GM18951 (cell line): Measurements from ENCODE around the gene FOXO6.

ENCODE experiments used
- POLR2A ChIP-seq: IDR thresholded peaks from 4 replicates; pipeline ENCODE4 v1.6.1; 2011; ENCODE audit warnings: mild to moderate bottlenecking; ENCODE audit not compliant: insufficient read length, insufficient read depth; ENCODE audit errors: extremely low read depth
- in situ Hi-C: fragments of 300-500 bp; cut with MboI; formaldehyde crosslinking; loops from one replicate; pipeline ENCODE4 v1.12.0; 2022; ENCODE audit warnings: low sequenced_read_pairs, mixed read lengths, inconsistent platforms; ENCODE audit not compliant: unreplicated experiment

The FOXO6 gene

DNA sequence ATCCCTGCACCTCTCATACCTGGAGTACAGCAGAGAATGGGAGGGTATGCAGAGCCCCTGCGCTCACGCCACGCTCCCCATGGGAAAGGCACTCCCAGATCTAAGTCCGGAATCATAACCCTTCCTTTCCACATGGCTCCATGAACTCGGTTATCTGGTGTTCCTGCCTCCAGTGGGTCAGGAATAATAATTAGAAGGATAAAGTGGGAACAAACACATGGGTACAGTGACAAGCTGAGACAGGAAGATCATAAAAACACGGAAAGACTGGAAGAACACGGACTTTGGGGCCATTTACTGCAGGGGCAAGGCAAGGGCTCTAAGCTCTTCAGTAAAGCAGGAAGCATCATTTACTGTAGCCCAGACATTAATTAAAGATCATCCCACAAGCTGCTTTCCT, 48.6 kb downstream of the FOXO6 start:
- TF ChIP-seq POLR2A, result no peak
- in situ Hi-C loops, result loop anchor here (10.0 kb wide), 1 partner anchor 125 kb away; no protein-coding TSS in a partner anchor

DNA sequence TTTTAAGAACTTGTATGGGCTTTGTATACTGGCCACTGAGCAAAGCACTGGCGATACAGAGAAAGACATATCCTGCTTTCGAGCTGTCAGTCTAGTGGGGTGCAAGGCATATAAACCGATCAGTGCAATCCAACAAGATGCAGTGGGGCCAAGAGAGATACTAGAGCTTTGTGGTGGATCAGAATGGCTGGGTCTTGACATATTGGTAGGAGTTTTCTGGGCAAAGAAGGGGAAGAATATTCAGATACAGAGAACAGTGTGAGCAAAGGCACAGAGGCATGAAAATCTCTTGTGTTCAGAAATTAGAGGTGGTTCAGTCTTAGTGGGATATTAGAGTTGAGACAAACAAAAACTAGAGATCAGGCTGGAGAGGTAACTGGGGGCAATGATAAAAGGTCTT, 49.2 kb downstream of the FOXO6 start:
- in situ Hi-C loops, result loop anchor here (10.0 kb wide), 1 partner anchor 126 kb away; no protein-coding TSS in a partner anchor
- no peak for TF ChIP-seq POLR2A

DNA sequence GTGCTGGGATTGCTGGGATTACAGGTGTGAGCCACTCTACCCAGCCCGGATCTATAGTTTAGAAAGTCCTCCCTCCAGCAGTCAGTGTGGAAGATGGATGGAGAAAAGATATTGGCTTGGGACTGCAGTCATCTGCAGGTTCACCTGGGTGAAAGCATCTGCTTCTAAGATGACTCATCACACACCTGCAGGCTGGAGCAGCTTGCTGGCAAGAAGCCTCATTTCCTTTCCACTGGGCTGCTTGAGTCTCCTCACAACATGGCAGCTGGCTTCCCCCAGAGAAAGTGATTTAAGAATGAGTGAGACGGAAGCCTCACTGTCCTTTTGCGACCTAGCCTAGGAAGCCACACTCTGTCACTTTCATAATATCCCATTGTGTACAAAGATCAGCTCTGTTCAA, 50.0 kb downstream of the FOXO6 start:
- in situ Hi-C loops, result loop anchor here (10.0 kb wide), 1 partner anchor 126 kb away; no protein-coding TSS in a partner anchor
- no peak for TF ChIP-seq POLR2A

DNA sequence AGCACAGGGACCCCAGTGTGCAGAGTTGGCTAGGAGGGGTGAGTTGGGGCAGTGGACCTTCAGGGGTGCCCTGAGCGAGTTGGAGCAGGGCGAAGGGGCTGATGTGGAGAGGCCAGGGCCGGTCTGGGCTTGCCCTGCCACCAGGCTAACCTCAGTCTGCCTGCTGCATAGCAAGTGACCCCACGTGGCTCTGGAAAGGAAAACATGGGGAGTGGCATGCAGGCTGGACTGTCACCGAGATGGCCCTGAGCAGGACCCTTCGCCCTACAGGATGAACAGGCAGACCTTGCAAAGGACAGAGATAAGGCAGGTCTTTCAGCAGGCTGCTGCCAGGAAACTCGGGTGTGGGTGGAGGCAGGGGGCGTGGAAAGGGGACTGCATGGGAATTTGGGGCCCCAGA, 51.5 kb downstream of the FOXO6 start:
- TF ChIP-seq POLR2A, result no peak
- in situ Hi-C loops, result loop anchor here (10.0 kb wide), 1 partner anchor 128 kb away; no protein-coding TSS in a partner anchor

DNA sequence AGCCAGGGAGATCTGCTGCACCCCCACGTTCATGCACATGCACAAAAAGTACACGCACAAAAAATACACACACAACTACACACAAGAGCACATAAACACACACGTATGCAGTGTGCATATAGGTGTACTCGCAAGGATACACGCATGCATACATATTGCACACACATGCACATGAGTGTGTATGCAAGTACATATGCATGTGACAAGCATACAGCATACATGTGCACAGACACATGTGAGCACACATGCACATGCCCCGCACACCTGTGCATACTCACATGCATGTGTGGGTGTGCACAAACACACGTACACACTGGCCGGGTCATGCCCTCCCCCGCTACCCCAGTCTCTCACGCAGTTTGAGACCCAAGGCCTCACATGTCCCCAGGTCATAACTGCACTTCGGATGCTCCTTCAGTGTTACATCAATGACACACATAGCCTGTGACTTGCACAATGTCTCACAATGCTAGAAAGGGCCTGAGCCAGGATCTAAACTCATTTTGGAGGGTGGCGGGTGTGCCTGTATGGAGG, 52.6 kb downstream of the FOXO6 start:
- in situ Hi-C loops, result loop anchor here (10.0 kb wide), 1 partner anchor 129 kb away; no protein-coding TSS in a partner anchor
- TF ChIP-seq POLR2A, result no peak

DNA sequence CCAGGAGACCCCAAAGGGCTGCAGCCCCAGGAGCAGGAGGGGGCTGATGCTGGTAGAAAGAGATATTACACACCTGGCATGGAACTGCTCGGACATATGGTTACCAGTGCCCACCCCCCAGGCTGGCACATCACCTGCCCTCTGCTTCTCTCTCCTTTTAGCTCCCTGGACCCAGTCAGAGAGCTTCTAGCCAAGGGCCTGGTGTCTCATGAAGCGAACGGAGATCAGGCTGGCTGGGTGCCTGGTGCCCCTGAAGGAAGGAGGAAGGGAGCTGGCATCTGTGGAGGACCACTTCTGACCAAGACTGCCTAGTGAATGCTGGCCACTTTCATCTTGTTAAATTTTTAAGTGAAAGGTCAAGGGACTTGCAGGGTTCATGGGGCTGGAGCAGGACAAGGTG, 53.1 kb downstream of the FOXO6 start:
- in situ Hi-C loops, result loop anchor here (10.0 kb wide), 1 partner anchor 129 kb away; no protein-coding TSS in a partner anchor
- no peak for TF ChIP-seq POLR2A

DNA sequence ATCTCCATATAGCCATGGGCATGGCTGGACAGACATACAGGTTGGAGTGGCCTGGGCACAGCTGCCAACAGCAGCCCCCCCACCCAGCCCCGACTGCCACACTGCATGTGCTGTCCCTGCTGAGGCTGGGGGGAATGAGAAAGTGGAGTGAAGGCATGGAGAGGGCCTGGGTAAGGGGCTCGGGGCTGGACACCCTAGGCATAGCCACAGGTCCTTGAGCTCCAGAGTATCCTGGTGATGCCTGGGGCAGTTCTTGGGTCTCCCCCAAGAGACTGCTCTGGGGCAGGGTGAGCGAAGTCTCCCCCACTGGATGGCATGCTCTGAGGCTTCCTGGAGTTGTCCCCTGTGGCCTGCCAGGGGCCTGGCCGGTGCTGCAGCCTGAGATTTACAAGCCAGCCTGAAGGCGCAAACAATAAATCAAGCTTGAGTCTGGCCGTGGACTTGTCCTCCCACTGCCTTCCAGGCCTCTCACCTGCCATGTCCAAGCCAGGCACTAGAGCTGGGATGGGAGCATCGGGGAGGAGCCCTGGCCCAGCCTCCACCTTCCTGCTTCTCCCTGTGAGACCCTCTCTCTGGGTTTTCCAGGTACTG, 53.6 kb downstream of the FOXO6 start:
- no peak for TF ChIP-seq POLR2A
- in situ Hi-C loops, result loop anchor here (10.0 kb wide), 1 partner anchor 130 kb away; no protein-coding TSS in a partner anchor

DNA sequence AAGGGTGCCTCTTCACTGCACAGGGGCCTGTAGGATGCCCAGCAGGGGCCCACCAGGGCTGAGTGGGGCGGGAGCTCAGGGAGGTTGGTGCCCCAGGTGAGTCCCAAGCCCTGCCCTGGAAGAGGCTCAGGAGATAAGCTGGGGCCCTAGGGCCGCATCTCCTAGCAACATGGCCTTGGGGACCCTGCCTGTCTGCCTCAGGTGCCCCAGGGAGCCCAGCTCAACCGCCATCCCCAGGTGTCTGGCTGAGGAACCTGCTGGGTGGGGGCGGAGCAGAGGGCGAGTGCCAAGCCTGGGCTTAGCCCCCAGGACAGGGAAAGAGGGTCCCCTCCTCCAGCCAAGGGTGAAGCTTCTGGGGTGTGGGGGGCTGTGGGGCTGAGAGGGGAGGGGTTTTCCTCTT, 54.8 kb downstream of the FOXO6 start:
- in situ Hi-C loops, result loop anchor here (10.0 kb wide), 1 partner anchor 131 kb away; no protein-coding TSS in a partner anchor
- no peak for TF ChIP-seq POLR2A

DNA sequence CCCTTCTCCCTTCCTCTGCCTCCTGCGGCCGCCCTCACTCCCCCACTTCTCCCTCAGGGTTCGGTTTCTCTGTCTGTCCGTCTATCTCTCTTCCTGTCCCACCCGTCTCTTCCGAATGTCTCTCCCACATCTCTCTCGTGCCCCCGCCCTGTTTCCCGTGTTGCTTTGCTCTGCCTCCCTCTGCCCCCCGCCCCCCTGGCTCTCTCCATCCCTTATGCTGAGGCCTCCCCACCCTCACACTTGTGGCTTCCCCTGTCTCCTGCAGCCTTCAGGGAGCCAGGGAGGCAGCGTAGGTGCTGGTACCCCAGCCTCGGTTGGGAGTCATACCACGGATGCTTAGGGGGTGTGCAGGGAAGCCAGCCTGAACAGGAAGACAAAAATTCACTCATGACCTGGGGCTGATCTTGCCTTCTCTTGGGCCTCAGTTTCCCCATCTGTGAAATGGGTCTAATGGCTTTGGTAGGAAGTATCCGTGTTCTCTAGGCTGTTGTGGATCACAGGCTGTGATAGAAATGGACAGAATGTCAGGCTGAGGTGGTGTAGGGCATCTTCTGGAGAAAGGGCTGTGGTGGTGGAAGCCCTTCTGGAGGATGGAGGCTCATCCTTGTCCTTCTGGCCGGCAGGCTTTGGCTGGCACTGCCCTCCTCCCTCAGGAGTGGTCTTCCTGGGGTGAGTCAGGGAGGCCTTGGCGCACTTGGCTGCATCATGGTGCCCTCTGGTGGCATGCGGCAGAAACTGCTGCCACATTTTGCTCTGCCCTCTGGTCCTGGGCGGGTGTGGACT, 55.5 kb downstream of the FOXO6 start:
- TF ChIP-seq POLR2A, result no peak
- in situ Hi-C loops, result loop anchor here (10.0 kb wide), 1 partner anchor 132 kb away; no protein-coding TSS in a partner anchor

DNA sequence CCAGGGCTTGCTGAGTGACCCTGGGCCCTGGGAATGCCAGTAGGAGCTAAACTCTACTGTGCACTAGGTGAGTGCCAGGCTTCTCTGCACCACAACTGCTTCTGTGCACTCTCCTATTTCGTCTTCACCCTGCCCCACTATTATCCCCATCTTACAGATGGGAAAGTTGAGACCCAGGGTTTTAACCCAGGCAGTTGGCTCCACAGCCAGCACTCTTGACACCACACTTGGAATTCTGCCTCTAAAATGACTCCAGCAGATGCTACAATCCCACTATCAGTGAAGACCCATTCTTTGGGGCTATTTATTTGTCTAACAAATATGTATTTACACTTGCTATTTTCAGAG, 56.1 kb downstream of the FOXO6 start:
- no peak for TF ChIP-seq POLR2A
- in situ Hi-C loops, result loop anchor here (10.0 kb wide), 1 partner anchor 133 kb away; no protein-coding TSS in a partner anchor

DNA sequence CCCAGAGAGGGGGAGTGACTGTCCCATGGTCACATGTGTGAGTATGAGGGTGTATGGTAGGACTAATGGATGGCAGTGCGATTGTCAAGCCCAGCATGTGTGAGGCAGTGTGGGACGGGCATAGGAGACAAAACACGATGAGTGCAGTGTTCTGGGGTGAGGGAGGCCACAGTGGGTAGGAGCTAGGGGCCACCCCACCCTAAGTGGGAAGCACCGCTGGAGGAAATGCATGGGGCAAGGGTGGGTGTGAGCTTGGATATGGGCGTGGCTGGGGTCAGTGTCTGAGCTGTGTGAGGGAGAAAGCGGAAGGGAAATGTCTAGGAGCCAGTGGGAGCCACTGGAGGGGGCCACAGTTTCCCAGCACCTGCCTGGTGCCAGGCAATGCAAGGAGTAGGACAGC, 56.5 kb downstream of the FOXO6 start:
- no peak for TF ChIP-seq POLR2A
- in situ Hi-C loops, result loop anchor here (10.0 kb wide), 1 partner anchor 133 kb away; no protein-coding TSS in a partner anchor

DNA sequence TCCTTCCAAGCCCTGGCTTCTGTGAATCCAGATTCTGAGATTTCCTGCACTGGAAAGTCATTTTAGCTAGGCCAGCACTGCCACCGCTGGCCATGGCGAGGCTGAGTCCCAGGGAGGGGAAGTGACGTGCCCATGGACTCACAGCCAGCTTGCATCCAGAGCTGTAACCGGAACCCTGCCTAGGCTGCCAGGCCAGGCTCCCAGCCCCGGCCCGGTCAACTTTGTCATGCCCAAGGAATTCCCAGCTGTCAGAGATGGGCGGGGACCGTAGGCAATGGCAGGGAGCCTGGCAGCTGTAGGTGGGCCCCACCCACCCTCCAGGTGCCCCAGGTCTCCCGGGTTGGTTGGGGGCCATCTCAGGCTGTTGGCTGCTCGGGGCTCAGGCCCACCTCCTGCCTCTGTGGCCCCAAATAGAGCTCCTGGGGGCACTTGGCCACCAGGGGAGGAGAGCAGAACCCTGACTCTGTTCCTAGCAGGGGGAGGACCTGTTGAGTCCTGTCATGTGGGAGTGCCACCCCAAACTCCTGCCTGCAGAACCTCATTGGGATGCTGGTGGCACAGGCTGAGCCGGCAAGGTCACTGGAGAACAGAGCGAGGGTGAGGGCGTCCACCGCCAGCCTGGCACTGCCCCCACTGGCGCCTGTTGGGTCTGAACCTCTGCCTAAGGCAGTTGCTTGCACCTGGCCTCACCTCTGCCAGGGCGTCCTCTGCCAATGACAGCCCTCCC, 57.8 kb downstream of the FOXO6 start:
- in situ Hi-C loops, result loop anchor here (10.0 kb wide), 1 partner anchor 134 kb away; no protein-coding TSS in a partner anchor
- TF ChIP-seq POLR2A, result no peak

DNA sequence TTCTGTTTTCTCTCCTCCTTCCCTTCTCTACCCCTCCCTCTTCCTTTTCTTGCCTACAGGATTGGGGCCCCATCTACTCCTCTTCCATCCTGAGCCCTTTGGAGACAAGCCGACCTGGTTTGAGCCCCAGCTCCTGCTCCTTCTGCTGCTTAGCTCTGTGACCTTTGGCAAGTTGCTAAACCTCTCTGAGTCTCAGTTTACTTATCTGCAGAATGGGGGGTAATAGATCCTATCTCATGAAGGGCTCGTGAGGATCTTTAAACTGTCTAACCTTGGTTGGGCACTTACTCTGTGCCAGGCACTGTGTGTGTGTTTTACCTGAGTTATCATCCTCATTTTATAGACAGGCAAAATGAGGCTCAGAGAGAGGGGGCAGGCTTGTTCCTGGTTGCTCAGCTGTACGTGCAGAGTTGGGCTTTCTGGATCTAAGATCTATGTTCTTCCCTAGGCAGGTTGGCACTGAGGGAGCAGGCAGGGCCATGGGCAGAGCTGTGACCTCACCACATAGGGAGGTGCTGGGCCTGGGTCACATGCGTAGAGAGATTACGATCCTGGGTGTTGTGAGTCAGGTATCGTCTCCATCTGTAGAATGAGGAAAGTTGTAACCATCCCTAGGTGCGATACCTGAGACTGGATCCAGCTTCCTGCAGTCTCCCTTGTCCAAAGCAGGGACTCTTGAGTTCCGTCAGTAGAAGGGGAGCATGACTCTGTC, 58.5 kb downstream of the FOXO6 start:
- in situ Hi-C loops, result loop anchor here (10.0 kb wide), 1 partner anchor 135 kb away; no protein-coding TSS in a partner anchor
- TF ChIP-seq POLR2A, result no peak

DNA sequence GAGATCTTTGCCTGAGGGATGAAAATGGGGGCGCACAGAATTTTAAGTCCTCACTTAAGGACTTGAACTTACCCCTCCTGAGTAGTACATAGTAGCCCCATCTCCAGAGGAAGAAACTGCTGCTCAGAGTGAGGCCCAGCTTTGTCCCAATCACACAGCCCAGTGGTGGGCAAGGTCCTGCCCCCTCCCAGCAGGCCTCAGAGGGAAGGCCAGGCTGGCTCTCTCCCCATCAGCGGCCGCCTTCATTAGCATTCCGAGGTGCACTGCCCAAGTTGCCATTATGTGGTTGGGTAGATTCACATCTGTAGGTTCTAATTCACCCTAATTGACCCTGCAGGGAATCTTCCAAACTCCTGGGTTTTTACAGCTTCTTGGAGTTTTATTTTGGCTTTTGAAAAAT, 59.1 kb downstream of the FOXO6 start:
- in situ Hi-C loops, result no loop called here
- no peak for TF ChIP-seq POLR2A
